ENCODE data around the gene PRKAR1B. TPM values are rescaled to one million over a fixed set of nuclear protein-coding genes. Genes with fewer than 3 reads are reported as not detected.

PRKAR1B gene
- total RNA-seq, 2 experiments from 2014 or later = 48.7 to 49.9 TPM

GRCh38 chr7:670501-671390, 56.3 kb downstream of the PRKAR1B start:
- TF ChIP-seq, protein P1, sequence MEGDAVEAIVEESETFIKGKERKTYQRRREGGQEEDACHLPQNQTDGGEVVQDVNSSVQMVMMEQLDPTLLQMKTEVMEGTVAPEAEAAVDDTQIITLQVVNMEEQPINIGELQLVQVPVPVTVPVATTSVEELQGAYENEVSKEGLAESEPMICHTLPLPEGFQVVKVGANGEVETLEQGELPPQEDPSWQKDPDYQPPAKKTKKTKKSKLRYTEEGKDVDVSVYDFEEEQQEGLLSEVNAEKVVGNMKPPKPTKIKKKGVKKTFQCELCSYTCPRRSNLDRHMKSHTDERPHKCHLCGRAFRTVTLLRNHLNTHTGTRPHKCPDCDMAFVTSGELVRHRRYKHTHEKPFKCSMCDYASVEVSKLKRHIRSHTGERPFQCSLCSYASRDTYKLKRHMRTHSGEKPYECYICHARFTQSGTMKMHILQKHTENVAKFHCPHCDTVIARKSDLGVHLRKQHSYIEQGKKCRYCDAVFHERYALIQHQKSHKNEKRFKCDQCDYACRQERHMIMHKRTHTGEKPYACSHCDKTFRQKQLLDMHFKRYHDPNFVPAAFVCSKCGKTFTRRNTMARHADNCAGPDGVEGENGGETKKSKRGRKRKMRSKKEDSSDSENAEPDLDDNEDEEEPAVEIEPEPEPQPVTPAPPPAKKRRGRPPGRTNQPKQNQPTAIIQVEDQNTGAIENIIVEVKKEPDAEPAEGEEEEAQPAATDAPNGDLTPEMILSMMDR (IDR thresholded peaks at IDR 0.05) = no peak
- CTCF ChIA-PET = interaction anchor here (1.2 kb wide), 1 partner anchor 16 kb away, joined by 3 read pairs; no protein-coding TSS in a partner anchor
- intact Hi-C loops (cut with micrococcal nuclease) = no loop called here
- Mint-ChIP-seq H3K9me3 (peaks cover 9% of the 10 kb centered on the region), H3K36me3 (ENCODE audit: low read depth) (peaks cover 31% of the 10 kb centered on the region), H3K4me3 (no peak overlapping the region), H3K27me3 (no peaks in the 10 kb centered on the region), H3K27ac (no peak overlapping the region), H3K4me1 (ENCODE audit: low read depth) (no peaks in the 10 kb centered on the region)
- POLR2A ChIA-PET = interaction anchor here (1.4 kb wide), 1 partner anchor 11 kb away, joined by 4 read pairs; no protein-coding TSS in a partner anchor
- DNase-seq (no peak), ATAC-seq (no peak)

- Mint-ChIP-seq H3K4me1 (ENCODE audit: low read depth) (no peaks in the 10 kb centered on the region), H3K4me3 (no peak overlapping the region), H3K36me3 (ENCODE audit: low read depth) (peaks cover 18% of the 10 kb centered on the region), H3K9me3 (peaks cover 7% of the 10 kb centered on the region), H3K27me3 (no peaks in the 10 kb centered on the region), H3K27ac (no peak overlapping the region)
- CTCF ChIA-PET = interaction anchor here (1.3 to 1.4 kb wide), 2 partner anchors 336 to 347 kb away, joined by 3 read pairs; no protein-coding TSS in a partner anchor
- DNase-seq = no peak
- TF ChIP-seq, protein P1 (IDR thresholded peaks at IDR 0.05) = no peak
- intact Hi-C loops (cut with micrococcal nuclease) = no loop called here
- ATAC-seq = no peak
- POLR2A ChIA-PET = interaction anchor here (0.6 kb wide), 1 partner anchor 305 kb away, joined by 3 read pairs; no protein-coding TSS in a partner anchor
Observed at GRCh38 chr7:668958-669357, 58.1 kb downstream of the PRKAR1B start.

DNA sequence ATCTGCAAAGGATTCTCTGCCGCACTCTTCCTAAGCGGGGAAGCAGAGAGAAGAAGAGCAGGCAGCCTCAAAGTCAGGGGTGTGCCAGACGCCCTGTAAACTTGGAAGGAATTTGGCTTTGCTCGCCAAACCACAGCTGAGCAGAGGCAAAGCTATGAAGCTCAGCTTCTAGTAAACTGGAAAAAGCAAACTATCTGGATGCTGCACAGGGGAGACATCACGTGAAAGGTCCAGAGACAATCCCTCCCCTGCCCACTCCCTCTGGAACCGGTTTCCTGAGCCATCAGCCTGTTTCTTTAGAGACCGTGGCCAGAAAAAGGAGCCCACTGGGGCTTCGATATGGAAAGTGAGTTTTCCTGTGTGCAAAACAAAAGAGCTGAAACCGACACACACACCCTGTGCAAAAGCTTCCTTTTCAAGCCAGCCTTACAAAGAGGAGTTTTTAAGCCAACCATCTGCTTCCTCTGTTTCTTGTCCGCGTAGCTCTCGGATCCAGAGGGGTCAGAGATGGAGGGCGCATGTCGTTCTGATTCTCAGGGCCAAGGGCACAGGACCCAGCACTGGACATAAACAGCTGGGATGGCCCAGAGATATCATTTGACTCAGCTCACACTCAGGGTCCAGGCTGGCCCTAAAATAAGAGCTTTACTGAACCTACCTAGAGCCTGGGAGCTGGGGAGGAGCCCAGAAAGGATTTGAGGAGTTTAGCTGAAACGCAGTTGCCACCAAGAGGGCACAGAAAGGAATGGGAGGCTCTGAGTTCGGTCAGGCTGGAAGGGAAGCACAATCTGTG, 58.7 kb downstream of the PRKAR1B start:
- intact Hi-C loops (cut with micrococcal nuclease) = no loop called here

DNA sequence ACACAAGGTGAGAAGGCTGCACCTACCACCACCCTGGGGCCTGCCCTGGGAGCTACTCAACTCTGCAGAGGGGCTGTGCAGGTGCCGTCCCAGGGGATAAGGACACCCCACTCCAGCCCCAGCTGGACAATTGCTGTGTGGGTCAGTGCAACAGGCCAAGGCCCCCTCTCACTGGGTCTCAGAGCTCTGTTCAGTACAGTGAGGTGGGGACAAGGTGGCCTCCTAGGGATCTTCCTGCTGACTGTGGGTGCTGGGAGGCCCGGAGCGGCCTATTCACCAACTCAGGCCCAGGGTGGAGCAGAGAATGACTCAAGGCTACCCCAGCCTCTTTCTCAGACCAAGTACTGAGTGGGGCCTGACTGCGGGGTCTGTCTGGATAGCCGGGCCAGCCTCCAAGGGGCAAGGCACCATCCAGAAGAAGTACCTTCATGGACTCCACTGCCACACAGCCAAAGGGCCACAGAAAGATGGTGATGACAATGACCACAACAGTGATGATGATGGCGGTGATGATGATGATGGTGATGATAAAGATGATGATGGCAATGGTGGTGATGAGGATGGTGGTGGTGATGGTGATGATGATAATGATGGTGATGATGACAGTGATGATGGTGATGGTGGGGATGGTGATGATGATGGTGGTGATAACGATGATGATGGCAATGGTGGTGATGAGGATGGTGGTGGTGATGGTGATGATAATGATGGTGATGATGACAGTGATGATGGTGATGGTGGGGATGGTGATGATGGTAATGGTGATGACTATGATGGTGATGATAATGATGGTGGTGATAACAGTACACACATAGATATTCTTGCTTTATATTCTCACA, 60.4 kb downstream of the PRKAR1B start:
- Mint-ChIP-seq H3K9me3 (peaks cover 7% of the 10 kb centered on the region), H3K27me3 (no peaks in the 10 kb centered on the region), H3K4me3 (no peak overlapping the region), H3K36me3 (ENCODE audit: low read depth) (peaks cover 12% of the 10 kb centered on the region), H3K4me1 (ENCODE audit: low read depth) (peaks cover 11% of the 10 kb centered on the region), H3K27ac (no peak overlapping the region)
- TF ChIP-seq, protein P1 (IDR thresholded peaks at IDR 0.05) = no peak
- ChIA-PET CTCF (no interaction called here), POLR2A (no interaction called here)
- ATAC-seq (no peak), DNase-seq (no peak)
- intact Hi-C loops (cut with micrococcal nuclease) = no loop called here

More for the DNA sequence above, 58.7 kb downstream of the PRKAR1B start:
- no peak overlapping the region for H3K27ac Mint-ChIP-seq
- ChIA-PET CTCF (interaction anchor here (1.3 to 1.4 kb wide), 2 partner anchors 335 to 347 kb away, joined by 3 read pairs; no protein-coding TSS in a partner anchor), POLR2A (no interaction called here)
- peaks cover 14% of the 10 kb centered on the region for H3K36me3 Mint-ChIP-seq (ENCODE audit: low read depth)
- peaks cover 7% of the 10 kb centered on the region for H3K9me3 Mint-ChIP-seq
- no peak overlapping the region for H3K4me3 Mint-ChIP-seq
- ATAC-seq = no peak
- H3K27me3 Mint-ChIP-seq = no peaks in the 10 kb centered on the region
- DNase-seq = no peak
- no peaks in the 10 kb centered on the region for H3K4me1 Mint-ChIP-seq (ENCODE audit: low read depth)
- TF ChIP-seq, protein P1 (IDR thresholded peaks at IDR 0.05) = no peak
